Keratinocyte (primary cell): ENCODE data around the gene DSCAM. TPM values are rescaled to one million over a fixed set of nuclear protein-coding genes. Genes with fewer than 3 reads are reported as not detected.

Experiments
- DNase-seq: peaks from one replicate; pipeline ENCODE4 v3.0.0-alpha.2; 2011; ENCODE audit warnings: low read depth, missing footprints, low spot score
- FAIRE-seq: peaks from 2 replicates; lab custom pipeline; 2011; peaks lifted over from hg19 to GRCh38; lab: Jason Lieb, UNC
- H2AFZ ChIP-seq: 2 replicates; pipeline ENCODE4 v1.6.0; 2012; ENCODE audit warnings: low read length, control low read depth, inconsistent platforms; ENCODE audit not compliant: control insufficient read depth
- H3K27ac ChIP-seq: 2 replicates; pipeline ENCODE4 v1.5.1; 2011; ENCODE audit warnings: low read length; ENCODE audit not compliant: control insufficient read depth, insufficient read depth
- H3K27me3 ChIP-seq: 3 replicates; pipeline ENCODE4 v1.6.0; 2011; ENCODE audit warnings: low read length; ENCODE audit not compliant: control insufficient read depth, insufficient read depth; ENCODE audit errors: extremely low read depth
- H3K36me3 ChIP-seq, 2 experiments: 2 replicates in 1 of 2; 3 replicates in 1 of 2; pipeline ENCODE4 v1.5.1; 2011; ENCODE audit warnings: low read length in 2 of 2, mild to moderate bottlenecking in 1 of 2; ENCODE audit not compliant: control insufficient read depth in 2 of 2, insufficient read depth in 2 of 2; ENCODE audit errors: extremely low read depth in 1 of 2
- H3K4me1 ChIP-seq: 3 replicates; pipeline ENCODE4 v1.5.1; 2011; ENCODE audit warnings: low read length; ENCODE audit not compliant: control insufficient read depth, insufficient read depth; ENCODE audit errors: extremely low read depth
- H3K4me2 ChIP-seq: 3 replicates; pipeline ENCODE4 v1.6.0; 2011; ENCODE audit warnings: low read depth, low read length; ENCODE audit not compliant: control insufficient read depth, insufficient read depth; ENCODE audit errors: extremely low read depth
- H3K4me3 ChIP-seq, 3 experiments: fragments of 200-600 bp in 1 of 3; sonication (generic) in 1 of 3; 2 replicates in 2 of 3; 3 replicates in 1 of 3; pipeline ENCODE4 v1.5.1; 2011 to 2016; ENCODE audit warnings: low read length in 3 of 3, mild to moderate bottlenecking in 3 of 3, control low read depth in 2 of 3, inconsistent platforms in 1 of 3, low read depth in 1 of 3, mixed read lengths in 1 of 3, mixed run types in 1 of 3, moderate library complexity in 1 of 3; ENCODE audit not compliant: control insufficient read depth in 2 of 3, insufficient read depth in 2 of 3; ENCODE audit errors: extremely low read depth in 1 of 3
- H3K79me2 ChIP-seq: 2 replicates; pipeline ENCODE4 v1.6.0; 2012; ENCODE audit warnings: low read length; ENCODE audit not compliant: control insufficient read depth, insufficient read depth
- H3K9ac ChIP-seq: 3 replicates; pipeline ENCODE4 v1.6.0; 2011; ENCODE audit warnings: low read length; ENCODE audit not compliant: control insufficient read depth, insufficient read depth; ENCODE audit errors: extremely low read depth
- H3K9me1 ChIP-seq: 3 replicates; pipeline ENCODE4 v1.6.0; 2011; ENCODE audit warnings: low read length; ENCODE audit not compliant: control insufficient read depth, insufficient read depth; ENCODE audit errors: extremely low read depth
- H3K9me3 ChIP-seq: 2 replicates; pipeline ENCODE4 v1.5.1; 2012; ENCODE audit warnings: low read depth, low read length; ENCODE audit not compliant: control insufficient read depth
- H4K20me1 ChIP-seq: 3 replicates; pipeline ENCODE4 v1.6.0; 2011; ENCODE audit warnings: low read length; ENCODE audit not compliant: control insufficient read depth, insufficient read depth; ENCODE audit errors: extremely low read depth
- CTCF ChIP-seq, 3 experiments: IDR thresholded peaks in 1 of 3; conservative IDR thresholded peaks in 1 of 3; optimal IDR thresholded peaks in 1 of 3; 2 replicates in 2 of 3; 3 replicates in 1 of 3; pipeline versions ENCODE3 to v1.5.1; 2011; ENCODE audit warnings: low read length in 3 of 3, mild to moderate bottlenecking in 3 of 3, moderate library complexity in 2 of 3, control low read depth in 1 of 3, inconsistent platforms in 1 of 3; ENCODE audit not compliant: insufficient read depth in 2 of 3; ENCODE audit errors: extremely low read depth in 1 of 3
- EZH2 ChIP-seq: IDR thresholded peaks from one replicate; pipeline ENCODE4 v1.6.1; 2012; ENCODE audit warnings: inconsistent platforms, mild to moderate bottlenecking, low read length, moderate library complexity
- dilution Hi-C: fragments of 300-500 bp; cut with MboI; formaldehyde crosslinking; loops from one replicate; pipeline ENCODE4 v1.7.0; 2020; ENCODE audit warnings: low sequenced_read_pairs; ENCODE audit not compliant: extremely low pct_ligation_motif_present
- polyA plus RNA-seq, 5 experiments: library from polyadenylated mRNA; depleted of rRNA in 3 of 5; stranded (reverse) in 3 of 5; stranded (forward) in 1 of 5; unstranded in 1 of 5; fragments of >200 nt; gene quantifications; 1 replicate in 1 of 5; 2 replicates in 3 of 5; 3 replicates in 1 of 5; pipeline versions ENCODE4 v1.2.1 to v1.2.3, GENCODE V29; 2011 to 2012; ENCODE audit warnings: missing spikeins in 2 of 5, low read depth in 1 of 5, low replicate concordance in 1 of 5

Gene DSCAM
- polyA plus RNA-seq, 1 donor (not counting 4 experiments of a cell fraction or from before 2014, with no cell fraction given), result 2.1 TPM

- H4K20me1 ChIP-seq, result no peaks in the 10 kb centered on the region
- peaks cover 2% of the 10 kb centered on the region for H3K4me1 ChIP-seq
- H3K9me1 ChIP-seq, result no peaks in the 10 kb centered on the region
- DNase-seq, result no peak
- no peaks in the 10 kb centered on the region for H3K9me3 ChIP-seq
- dilution Hi-C loops, result no loop called here
- H3K4me3 ChIP-seq, result no peak overlapping the region
- no peak for FAIRE-seq
- H3K27me3 ChIP-seq, result no peaks in the 10 kb centered on the region
- no peak overlapping the region for H3K27ac ChIP-seq
- H2AFZ ChIP-seq, result no peak overlapping the region
- no peaks in the 10 kb centered on the region for H3K79me2 ChIP-seq
- TF ChIP-seq CTCF (optimal IDR thresholded peaks at IDR 0.05 in 1 of 3, IDR thresholded peaks at IDR 0.05 in 1 of 3, conservative IDR thresholded peaks at IDR 0.05 in 1 of 3; ENCODE audit: extremely low read depth in 1 of 3, insufficient read depth in 2 of 3, low read length in 3 of 3) (no peak), EZH2 (no peak)
- H3K4me2 ChIP-seq, result no peak overlapping the region
- no peaks in the 10 kb centered on the region for H3K36me3 ChIP-seq
- H3K9ac ChIP-seq, result no peak overlapping the region
Observed at GRCh38 chr21:40049931-40050290, 797.0 kb downstream of the DSCAM start.

GRCh38 chr21:40049031-40049930 lies 797.7 kb downstream of the DSCAM start:
- Histone ChIP-seq H3K9me1 (no peaks in the 10 kb centered on the region), H3K4me2 (no peak overlapping the region), H3K79me2 (no peaks in the 10 kb centered on the region), H3K27ac (no peak overlapping the region), H3K36me3 (no peaks in the 10 kb centered on the region), H3K27me3 (no peaks in the 10 kb centered on the region), H2AFZ (no peak overlapping the region), H3K4me3 (no peak overlapping the region), H3K4me1 (peaks cover 2% of the 10 kb centered on the region), H3K9me3 (no peaks in the 10 kb centered on the region), H4K20me1 (no peaks in the 10 kb centered on the region), H3K9ac (no peak overlapping the region)
- DNase-seq, result no peak
- TF ChIP-seq CTCF (optimal IDR thresholded peaks at IDR 0.05 in 1 of 3, IDR thresholded peaks at IDR 0.05 in 1 of 3, conservative IDR thresholded peaks at IDR 0.05 in 1 of 3; ENCODE audit: extremely low read depth in 1 of 3, insufficient read depth in 2 of 3, low read length in 3 of 3) (no peak), EZH2 (no peak)
- dilution Hi-C loops, result no loop called here
- FAIRE-seq, result no peak
